Stimulated activated CD4-positive, alpha-beta T cell treated with anti-CD3 and anti-CD28 coated beads, TNF-alpha, amount 100 ng/mL, for 24 hours (primary cell): ENCODE results near the gene TAF11L13.
"Not testable (repeated sequence)": the region's sequence is repeated elsewhere in the genome, so short reads cannot be mapped to it uniquely, and the experiment has no call there.

ENCODE experiments used
- DNase-seq, 3 experiments: peaks; one replicate each; pipeline ENCODE4 v3.0.0-alpha.2; 2020; ENCODE audit warnings: low read depth in 3 of 3

Gene TAF11L13

DNA sequence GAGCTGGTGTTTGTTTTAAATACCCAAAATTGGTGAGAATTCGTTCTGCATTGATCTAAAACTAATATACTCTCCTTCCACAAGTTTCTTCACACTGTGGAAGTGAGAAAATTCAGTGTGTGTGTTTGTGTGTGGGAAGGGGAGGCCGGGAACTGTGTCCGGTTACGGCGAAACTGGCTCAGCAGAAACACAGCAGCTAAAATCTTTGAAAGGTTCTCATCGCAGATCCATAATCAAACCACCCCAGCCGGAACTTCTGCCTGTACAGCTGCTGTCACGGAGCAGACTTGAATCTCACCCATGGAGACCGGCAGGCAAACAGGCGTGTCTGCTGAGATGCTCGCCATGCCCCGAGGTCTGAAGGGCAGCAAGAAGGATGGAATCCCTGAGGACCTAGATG lies at the start of gene TAF11L13:
TAF11L13 (plus strand) TSS at position 301 of the 400 bp plus-strand sequence.
- DNase-seq: not testable (repeated sequence)

DNA sequence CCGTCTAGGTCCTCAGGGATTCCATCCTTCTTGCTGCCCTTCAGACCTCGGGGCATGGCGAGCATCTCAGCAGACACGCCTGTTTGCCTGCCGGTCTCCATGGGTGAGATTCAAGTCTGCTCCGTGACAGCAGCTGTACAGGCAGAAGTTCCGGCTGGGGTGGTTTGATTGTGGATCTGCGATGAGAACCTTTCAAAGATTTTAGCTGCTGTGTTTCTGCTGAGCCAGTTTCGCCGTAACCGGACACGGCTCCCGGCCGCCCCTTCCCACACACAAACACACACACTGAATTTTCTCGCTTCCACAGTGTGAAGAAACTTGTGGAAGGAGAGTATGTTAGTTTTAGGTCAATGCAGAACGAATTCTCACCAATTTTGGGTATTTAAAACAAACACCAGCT lies 46.2 kb upstream of the TAF11L13 start, which contains the start of gene TAF11L7:
TAF11L7 (minus strand) TSS at position 101 of the 400 bp plus-strand sequence.
- not testable (repeated sequence) for DNase-seq

DNA sequence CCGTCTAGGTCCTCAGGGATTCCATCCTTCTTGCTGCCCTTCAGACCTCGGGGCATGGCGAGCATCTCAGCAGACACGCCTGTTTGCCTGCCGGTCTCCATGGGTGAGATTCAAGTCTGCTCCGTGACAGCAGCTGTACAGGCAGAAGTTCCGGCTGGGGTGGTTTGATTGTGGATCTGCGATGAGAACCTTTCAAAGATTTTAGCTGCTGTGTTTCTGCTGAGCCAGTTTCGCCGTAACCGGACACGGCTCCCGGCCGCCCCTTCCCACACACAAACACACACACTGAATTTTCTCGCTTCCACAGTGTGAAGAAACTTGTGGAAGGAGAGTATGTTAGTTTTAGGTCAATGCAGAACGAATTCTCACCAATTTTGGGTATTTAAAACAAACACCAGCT lies 41.0 kb upstream of the TAF11L13 start, which contains the start of gene TAF11L8:
TAF11L8 (minus strand) TSS at position 101 of the 400 bp plus-strand sequence.
- DNase-seq: not testable (repeated sequence)

DNA sequence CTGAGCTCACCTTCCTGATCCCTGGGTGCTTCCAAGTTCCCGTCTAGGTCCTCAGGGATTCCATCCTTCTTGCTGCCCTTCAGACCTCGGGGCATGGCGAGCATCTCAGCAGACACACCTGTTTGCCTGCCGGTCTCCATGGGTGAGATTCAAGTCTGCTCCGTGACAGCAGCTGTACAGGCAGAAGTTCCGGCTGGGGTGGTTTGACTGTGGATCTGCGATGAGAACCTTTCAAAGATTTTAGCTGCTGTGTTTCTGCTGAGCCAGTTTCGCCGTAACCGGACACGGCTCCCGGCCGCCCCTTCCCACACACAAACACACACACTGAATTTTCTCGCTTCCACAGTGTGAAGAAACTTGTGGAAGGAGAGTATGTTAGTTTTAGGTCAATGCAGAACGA lies 37.6 kb upstream of the TAF11L13 start, which contains the start of gene TAF11L9:
TAF11L9 (minus strand) TSS at position 140 of the 400 bp plus-strand sequence.
- not testable (repeated sequence) for DNase-seq

- not testable (repeated sequence) for DNase-seq
Observed at GRCh38 chr5:17597728-17598127, 34.2 kb upstream of the TAF11L13 start, which contains the start of gene TAF11L10. TSS of gene TAF11L10 (minus strand) at chr5:17597828.

DNA sequence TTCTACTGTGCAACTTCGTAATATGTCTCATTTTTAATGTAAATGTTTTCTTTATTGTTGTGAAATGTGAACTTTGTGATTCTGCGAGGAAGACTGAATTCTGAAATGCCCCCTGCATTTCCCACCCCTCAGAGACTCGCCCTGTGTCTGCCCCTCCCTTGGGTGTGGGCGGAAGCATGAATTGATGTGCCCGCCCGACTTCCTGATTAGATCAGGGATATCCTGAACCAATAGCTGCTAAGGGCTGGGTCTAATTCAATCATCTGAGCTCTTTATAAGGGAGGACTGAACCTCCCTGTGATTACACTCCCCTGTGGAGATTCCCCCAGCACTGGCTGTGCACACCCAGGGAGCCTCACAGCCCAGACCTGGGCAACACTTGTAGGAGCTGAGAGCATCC lies 28.0 kb upstream of the TAF11L13 start, which contains the start of gene TAF11L11:
TAF11L11 (plus strand) TSS at position 304 of the 400 bp plus-strand sequence.
- DNase-seq: not testable (repeated sequence)

- no peak for DNase-seq
Observed at GRCh38 chr5:17604951-17605350, 26.9 kb upstream of the TAF11L13 start.

DNA sequence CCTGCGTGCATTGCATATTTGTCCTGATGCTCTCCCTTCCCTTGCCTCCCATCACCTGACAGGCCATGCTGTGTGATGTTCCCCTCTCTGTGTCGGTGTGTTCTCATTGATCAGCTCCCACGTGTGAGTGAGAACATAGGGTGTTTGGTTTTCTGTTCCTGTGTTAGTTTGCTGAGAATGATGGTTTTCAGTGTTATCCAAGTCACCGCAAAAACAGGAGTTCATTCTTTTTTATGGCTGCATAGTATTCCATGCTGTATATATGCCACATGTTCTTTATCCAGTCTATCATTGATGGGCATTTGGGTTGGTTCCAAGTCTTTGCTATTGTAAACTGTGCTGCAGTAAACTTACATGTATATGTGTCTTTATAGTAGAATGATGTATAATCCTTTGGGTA lies 24.4 kb upstream of the TAF11L13 start:
- not testable (repeated sequence) for DNase-seq

- DNase-seq: not testable (repeated sequence)
Observed at GRCh38 chr5:17610092-17610491, 21.8 kb upstream of the TAF11L13 start, which contains the start of gene TAF11L12. TSS of gene TAF11L12 (plus strand) at chr5:17610392.

- no peak for DNase-seq
Observed at GRCh38 chr5:17614872-17615605, 16.8 kb upstream of the TAF11L13 start.

- no peak for DNase-seq
Observed at GRCh38 chr5:17619354-17619753, 12.5 kb upstream of the TAF11L13 start.

DNA sequence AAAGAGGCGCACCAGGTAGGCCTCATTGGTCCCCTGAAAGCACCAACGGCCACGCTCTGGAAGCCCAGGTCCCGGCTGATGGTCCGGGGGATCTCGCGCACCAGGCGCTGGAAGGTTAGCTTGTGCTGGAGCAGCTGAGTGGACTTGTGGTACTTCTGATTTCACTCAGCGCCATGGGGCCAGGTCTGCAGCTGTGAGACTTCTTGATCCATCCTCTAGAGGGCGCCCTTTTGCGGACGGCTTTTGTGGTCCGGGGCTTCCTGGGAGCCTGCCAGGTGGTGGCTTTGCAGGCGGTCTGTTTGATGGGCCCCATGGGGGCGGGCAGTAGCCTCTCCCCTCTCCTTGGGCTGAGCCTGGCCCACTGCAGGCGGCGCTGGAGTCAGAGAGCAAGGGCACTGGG lies 11.3 kb upstream of the TAF11L13 start:
- no peak for DNase-seq

- no peak for DNase-seq
Observed at GRCh38 chr5:17625686-17626085, 6.2 kb upstream of the TAF11L13 start.

DNA sequence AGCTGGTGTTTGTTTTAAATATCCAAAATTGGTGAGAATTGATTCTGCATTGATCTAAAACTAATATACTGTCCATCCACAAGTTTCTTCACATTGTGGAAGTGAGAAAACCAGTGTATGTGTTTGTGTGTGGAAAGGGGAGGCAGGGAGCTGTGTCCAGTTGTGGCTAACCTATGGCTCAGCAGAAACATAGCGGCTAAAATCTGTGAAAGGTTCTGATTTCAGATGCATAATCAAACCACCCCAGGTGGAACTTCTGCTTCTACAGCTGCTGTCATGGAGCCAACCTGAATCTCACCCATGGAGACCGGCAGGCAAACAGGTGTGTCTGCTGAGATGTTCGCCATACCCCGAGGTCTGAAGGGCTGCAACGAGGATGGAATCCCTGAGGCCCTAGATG lies 2.3 kb downstream of the TAF11L13 start, which contains the start of gene TAF11L14:
TAF11L14 (plus strand) TSS at position 301 of the 400 bp plus-strand sequence.
- DNase-seq: no peak

DNA sequence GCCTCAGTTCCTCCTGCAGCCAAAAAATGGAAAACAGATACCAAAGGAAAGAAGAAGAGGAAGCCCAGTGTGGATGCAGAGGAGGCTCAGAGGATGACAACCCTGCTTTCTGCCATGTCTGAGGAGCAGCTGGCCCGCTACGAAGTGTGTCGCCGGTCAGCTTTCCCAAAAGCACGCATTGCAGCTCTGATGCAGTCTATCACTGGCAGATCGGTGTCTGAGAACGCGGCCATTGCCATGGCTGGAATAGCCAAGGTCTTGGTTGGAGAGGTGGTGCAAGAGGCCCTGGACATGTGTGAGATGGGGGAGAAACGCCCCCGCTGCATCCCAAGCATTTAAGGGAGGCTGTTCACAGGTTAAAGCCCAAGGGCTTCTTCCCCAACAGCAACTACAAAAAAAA lies 17.3 kb downstream of the TAF11L13 start:
- not testable (repeated sequence) for DNase-seq

- DNase-seq: not testable (repeated sequence)
Observed at GRCh38 chr5:17655201-17655759, 23.4 kb downstream of the TAF11L13 start.

DNA sequence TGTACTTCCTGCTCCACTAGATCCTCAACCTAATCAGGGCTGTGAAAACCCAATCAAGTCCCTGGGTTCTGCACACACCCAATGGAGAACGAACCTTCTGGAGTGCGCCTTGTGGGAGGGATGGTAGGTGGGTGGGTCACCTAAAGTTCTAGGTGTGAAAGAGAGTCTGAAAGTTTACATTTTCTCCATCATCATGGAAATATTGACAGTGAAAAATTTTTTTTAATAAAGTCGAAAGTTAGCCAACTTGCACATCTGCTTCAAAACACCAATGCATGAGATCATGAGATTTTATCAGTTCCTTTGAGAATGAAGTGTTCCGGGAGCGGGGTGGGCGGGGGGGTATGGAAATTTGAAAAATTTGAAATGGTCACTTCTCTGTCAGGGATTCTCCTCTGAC lies 24.0 kb downstream of the TAF11L13 start:
- no peak for DNase-seq

- no peak for DNase-seq
Observed at GRCh38 chr5:17663182-17663581, 31.3 kb downstream of the TAF11L13 start.

GRCh38 chr5:17665836-17666235 lies 33.9 kb downstream of the TAF11L13 start:
- no peak for DNase-seq

- DNase-seq: no peak
Observed at GRCh38 chr5:17666726-17667235, 34.9 kb downstream of the TAF11L13 start.

- DNase-seq: no peak
Observed at GRCh38 chr5:17670353-17670752, 38.5 kb downstream of the TAF11L13 start.

DNA sequence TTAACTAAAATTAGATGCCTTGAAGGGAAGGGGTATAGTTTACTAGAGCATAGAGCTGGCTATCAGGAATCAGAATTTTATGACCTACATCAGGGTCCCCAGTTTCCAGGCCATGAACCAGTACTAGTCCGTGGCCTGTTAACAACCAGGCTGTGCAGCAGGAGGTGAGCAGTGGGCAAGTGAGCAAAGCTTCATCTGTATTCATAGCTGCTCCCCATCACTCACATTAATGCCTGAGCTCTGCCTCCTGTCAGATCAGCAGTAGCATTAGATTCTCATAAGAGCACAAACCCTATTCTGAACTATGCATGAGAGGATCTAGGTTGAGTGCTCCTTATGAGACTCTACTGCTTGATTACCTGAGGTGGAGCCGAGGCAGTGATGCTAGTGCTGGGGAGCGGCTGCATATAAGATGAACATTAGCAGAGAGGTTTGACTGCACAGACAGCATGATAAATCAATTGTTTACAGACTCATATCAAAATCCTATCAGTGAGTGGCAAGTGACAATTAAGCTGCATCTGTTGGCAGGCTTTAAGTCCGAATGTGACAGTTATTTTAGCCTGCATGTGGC lies 47.0 kb downstream of the TAF11L13 start:
- DNase-seq: no peak
